ENCODE results near the gene CRACR2A.

Gene CRACR2A

DNA sequence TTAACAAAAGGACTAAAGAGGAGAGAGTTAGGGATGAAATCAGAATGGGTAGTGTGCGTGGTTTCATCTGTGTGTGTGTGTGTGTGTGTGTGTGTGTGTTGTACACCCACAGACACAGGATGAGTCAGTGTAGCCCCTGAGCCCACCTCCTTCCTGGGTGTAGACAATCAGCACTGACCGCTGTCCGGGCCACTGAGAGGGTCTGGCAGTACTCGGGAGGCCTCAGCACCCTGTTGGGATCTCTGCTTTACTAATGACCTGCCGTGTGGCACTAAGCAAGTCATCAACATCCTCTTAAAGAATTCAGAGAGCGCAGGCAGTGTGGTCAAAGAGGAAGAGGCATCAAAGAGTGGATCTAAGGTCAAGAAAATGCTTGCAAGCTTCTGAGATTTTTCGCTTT, 149.3 kb downstream of the CRACR2A start:
- Histone ChIP-seq H3K27me3 (ENCODE audit: insufficient read depth, low read length) (peaks cover 67% of the 10 kb centered on the region), H3K4me1 (ENCODE audit: control insufficient read depth, insufficient read depth, low read length, unreplicated experiment) (no peaks in the 10 kb centered on the region)

DNA sequence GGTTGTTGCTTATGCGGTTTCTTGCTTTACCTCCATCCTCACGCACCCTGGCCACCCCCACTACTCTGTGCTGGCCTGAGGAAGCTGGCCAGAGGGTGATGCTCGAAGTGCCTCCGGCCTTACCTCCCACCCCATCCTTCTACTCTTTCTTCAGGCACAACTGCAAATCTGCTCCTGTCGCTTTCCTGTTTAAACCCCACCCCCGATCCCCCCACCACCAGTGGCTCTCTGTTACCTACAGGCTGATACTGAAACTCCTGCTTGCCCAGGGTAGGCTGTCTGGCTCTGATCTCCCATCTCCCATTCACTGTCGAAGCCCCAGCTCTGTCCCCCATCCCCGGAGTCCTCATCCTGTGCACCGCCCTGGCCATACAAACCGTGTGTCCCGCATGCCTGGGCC, 150.4 kb downstream of the CRACR2A start:
- Histone ChIP-seq H2AFZ (ENCODE audit: low read length, unreplicated experiment) (no peak overlapping the region), H3K4me1 (ENCODE audit: control insufficient read depth, insufficient read depth, low read length, unreplicated experiment) (no peaks in the 10 kb centered on the region), H3K36me3 (ENCODE audit: insufficient read depth, low read length) (no peaks in the 10 kb centered on the region), H3K79me2 (ENCODE audit: control insufficient read depth, insufficient read depth, low read length, unreplicated experiment) (no peaks in the 10 kb centered on the region), H3K27me3 (ENCODE audit: insufficient read depth, low read length) (peaks cover 74% of the 10 kb centered on the region), H3K27ac (ENCODE audit: low read depth, low read length) (no peak overlapping the region), H3K4me3 (ENCODE audit: low read depth, low read length) (no peak overlapping the region)

More for the DNA sequence above, 149.3 kb downstream of the CRACR2A start:
- Histone ChIP-seq H3K79me2 (ENCODE audit: control insufficient read depth, insufficient read depth, low read length, unreplicated experiment) (no peaks in the 10 kb centered on the region), H3K4me3 (ENCODE audit: low read depth, low read length) (no peak overlapping the region), H2AFZ (ENCODE audit: low read length, unreplicated experiment) (no peak overlapping the region), H3K27ac (ENCODE audit: low read depth, low read length) (no peak overlapping the region), H3K36me3 (ENCODE audit: insufficient read depth, low read length) (no peaks in the 10 kb centered on the region)

DNA sequence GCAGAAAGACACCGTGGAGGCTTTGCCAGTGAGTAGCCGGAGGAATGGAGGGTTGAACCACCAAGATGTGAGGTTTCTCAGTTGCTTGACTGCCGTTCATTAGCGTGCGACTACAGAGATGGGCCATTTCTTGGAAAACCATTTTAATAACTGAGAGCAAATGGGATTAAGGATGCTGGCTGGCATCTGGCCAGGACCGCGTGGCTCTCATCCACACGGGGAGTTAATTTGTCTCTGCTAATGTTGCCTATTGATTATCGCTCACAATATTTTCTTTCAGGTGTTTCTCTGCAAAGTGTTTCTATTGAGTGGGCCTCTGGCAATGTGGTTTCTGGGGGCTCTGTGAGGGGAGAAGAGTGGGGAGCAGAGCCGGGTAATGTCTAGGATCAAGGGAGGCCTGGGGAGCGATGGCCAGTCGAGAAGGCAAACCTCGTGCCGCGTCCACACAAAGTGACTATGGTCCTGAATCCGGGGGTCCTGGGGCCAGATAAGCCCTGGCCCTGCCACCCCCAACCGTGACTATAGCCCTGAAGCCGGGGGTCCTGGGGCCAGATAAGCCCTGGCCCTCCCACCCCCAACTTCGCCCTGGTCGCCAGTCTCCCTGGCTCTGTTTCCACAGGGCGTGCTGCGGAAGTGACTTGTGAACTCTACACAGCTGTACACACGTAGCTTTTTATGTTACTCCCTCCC, 151.3 kb downstream of the CRACR2A start:
- H3K4me1 ChIP-seq (ENCODE audit: control insufficient read depth, insufficient read depth, low read length, unreplicated experiment) = no peaks in the 10 kb centered on the region
- H3K4me3 ChIP-seq (ENCODE audit: low read depth, low read length) = no peak overlapping the region
- H3K27me3 ChIP-seq (ENCODE audit: insufficient read depth, low read length) = peaks cover 83% of the 10 kb centered on the region
- H2AFZ ChIP-seq (ENCODE audit: low read length, unreplicated experiment) = no peak overlapping the region
- no peaks in the 10 kb centered on the region for H3K79me2 ChIP-seq (ENCODE audit: control insufficient read depth, insufficient read depth, low read length, unreplicated experiment)
- no peaks in the 10 kb centered on the region for H3K36me3 ChIP-seq (ENCODE audit: insufficient read depth, low read length)
- H3K27ac ChIP-seq (ENCODE audit: low read depth, low read length) = no peak overlapping the region

DNA sequence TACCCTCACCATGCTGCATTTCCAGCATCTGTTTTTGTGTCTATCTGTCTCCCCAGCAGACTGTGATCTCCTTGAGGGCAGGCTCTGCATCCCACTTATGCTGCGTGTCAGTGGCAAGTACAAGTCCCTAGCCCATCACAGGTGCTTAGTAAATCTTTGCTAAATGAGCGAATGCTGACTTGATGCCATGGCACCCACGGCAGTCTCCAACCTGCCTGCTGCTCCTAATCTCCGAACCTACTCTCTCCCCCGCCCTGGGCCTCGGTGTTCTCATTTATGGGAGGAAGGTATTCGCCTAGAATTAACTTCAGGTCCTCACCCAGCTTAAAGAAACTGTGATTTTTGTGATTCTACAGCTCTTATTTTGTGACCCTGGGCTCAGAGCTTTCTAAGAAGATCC, 152.0 kb downstream of the CRACR2A start:
- Histone ChIP-seq H3K4me3 (ENCODE audit: low read depth, low read length) (no peak overlapping the region), H3K4me1 (ENCODE audit: control insufficient read depth, insufficient read depth, low read length, unreplicated experiment) (no peaks in the 10 kb centered on the region), H3K27ac (ENCODE audit: low read depth, low read length) (no peak overlapping the region), H2AFZ (ENCODE audit: low read length, unreplicated experiment) (no peak overlapping the region), H3K79me2 (ENCODE audit: control insufficient read depth, insufficient read depth, low read length, unreplicated experiment) (no peaks in the 10 kb centered on the region), H3K27me3 (ENCODE audit: insufficient read depth, low read length) (peaks cover 89% of the 10 kb centered on the region), H3K36me3 (ENCODE audit: insufficient read depth, low read length) (no peaks in the 10 kb centered on the region)

DNA sequence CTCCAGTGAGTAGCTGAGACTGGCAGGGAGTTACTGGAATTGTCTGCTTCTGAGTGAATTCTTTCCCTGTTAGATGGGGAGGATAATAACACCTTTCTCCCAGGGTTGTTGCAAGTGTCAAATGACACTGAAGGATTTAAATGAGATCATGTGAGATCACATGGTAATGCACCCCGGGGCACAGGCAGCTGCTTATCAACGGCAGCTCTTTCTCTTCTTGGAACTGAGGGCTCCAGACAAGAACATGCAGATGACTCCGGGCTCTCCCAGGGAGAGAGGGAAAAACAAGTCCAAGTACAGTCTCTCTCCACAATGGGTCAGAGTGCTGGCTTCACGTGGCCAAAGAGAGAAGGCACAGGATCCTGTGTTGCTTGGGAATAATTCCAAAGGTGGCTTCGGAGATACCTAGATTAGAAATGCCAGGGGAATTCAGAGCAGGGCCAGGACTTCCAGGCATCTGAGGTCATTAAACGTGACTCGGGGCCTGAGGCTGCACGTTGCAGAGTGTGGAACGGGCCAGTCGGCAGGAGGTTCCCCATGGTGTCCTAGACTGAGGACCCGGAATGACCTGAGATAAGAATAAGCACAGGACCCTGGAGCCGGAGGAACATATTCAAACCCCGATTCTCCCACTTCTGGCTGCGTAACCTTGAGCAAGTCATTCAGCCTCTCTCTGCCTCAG, 152.7 kb downstream of the CRACR2A start:
- Histone ChIP-seq H2AFZ (ENCODE audit: low read length, unreplicated experiment) (no peak overlapping the region), H3K27me3 (ENCODE audit: insufficient read depth, low read length) (peaks cover 85% of the 10 kb centered on the region), H3K36me3 (ENCODE audit: insufficient read depth, low read length) (no peaks in the 10 kb centered on the region), H3K27ac (ENCODE audit: low read depth, low read length) (no peak overlapping the region), H3K79me2 (ENCODE audit: control insufficient read depth, insufficient read depth, low read length, unreplicated experiment) (no peaks in the 10 kb centered on the region), H3K4me3 (ENCODE audit: low read depth, low read length) (no peak overlapping the region), H3K4me1 (ENCODE audit: control insufficient read depth, insufficient read depth, low read length, unreplicated experiment) (no peaks in the 10 kb centered on the region)

DNA sequence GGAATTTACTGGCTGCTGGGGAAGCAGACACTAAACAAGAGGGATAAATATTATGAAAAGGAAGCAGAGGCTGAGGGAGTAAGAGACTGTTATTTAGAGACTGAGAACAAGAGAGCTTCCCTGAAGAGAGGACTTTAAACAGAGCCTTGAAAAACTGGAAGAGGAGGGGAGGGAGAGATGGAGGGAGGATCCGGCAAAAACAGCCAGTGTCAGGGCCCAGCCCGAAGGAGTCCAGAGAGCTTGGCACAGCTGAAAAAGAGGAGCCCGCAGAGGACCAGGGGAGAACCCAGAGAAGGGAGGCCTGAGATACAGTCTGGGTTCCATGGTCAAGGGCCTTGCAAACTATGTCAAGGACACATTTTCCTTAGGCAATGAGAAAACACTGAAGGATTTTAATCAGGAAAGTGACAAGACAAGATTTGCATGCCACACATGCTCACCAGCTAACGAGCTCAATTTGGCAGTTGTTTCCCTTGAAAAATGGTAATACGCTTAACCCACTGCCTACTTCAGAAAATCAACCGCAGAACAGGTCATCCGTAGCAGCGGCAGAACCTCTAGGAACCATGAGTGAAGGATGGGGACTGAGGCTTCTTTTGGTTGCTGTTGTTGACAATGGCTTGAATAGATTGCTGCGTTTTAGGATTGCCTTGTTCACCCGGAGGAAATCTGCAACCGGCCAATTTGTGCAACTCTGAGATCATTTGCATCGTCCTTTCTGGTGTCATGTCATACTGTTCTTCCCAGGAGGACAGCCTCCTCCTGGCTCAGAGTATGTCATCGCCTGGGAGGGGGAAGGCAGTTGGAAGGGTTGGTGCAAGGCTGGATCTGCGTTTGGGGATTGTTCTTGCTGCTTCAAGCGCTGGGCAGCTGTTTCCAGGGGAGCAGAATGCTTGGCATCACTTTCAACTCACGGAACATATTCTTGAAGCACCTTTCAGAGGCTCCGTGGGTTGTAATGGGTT, 153.7 kb downstream of the CRACR2A start:
- no peaks in the 10 kb centered on the region for H3K79me2 ChIP-seq (ENCODE audit: control insufficient read depth, insufficient read depth, low read length, unreplicated experiment)
- H3K27ac ChIP-seq (ENCODE audit: low read depth, low read length) = no peak overlapping the region
- H3K36me3 ChIP-seq (ENCODE audit: insufficient read depth, low read length) = no peaks in the 10 kb centered on the region
- no peak overlapping the region for H3K4me3 ChIP-seq (ENCODE audit: low read depth, low read length)
- no peak overlapping the region for H2AFZ ChIP-seq (ENCODE audit: low read length, unreplicated experiment)
- H3K4me1 ChIP-seq (ENCODE audit: control insufficient read depth, insufficient read depth, low read length, unreplicated experiment) = no peaks in the 10 kb centered on the region
- peaks cover 78% of the 10 kb centered on the region for H3K27me3 ChIP-seq (ENCODE audit: insufficient read depth, low read length)

DNA sequence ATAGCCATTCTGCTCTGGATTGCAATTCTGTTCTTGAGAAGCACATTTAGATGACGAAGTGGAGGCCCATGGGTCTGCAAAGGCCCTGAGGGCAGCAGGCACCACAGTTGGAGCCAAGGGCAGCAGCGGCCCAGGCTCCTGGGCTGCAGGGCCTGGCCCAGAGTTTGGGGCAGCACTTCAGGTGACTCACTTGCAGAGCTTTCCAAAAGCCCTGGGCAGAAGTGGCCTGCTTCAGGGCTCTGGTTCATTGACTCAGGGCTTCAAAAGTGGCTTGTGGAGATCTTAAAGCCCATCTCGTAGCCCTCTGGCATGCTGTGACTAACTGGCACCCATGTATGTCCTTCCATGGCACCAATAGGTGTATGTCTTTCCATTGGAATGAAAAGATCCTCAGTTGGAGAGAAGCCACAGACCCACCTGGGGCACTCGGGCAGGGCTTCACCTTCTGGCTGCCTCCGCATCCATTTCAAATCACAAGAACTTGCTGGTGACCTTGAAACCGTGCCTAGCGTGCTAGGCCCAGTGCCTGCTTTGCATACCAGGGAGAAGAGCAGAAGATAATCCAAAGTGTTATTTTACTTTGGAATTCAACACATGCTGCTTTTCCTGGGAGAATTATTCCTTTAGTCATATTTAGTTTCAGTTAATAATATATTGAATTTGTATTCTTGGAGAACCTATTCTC, 155.2 kb downstream of the CRACR2A start:
- Histone ChIP-seq H3K36me3 (ENCODE audit: insufficient read depth, low read length) (no peaks in the 10 kb centered on the region), H3K79me2 (ENCODE audit: control insufficient read depth, insufficient read depth, low read length, unreplicated experiment) (no peaks in the 10 kb centered on the region), H3K27me3 (ENCODE audit: insufficient read depth, low read length) (peaks cover 67% of the 10 kb centered on the region), H3K4me3 (ENCODE audit: low read depth, low read length) (no peak overlapping the region), H3K4me1 (ENCODE audit: control insufficient read depth, insufficient read depth, low read length, unreplicated experiment) (no peaks in the 10 kb centered on the region), H2AFZ (ENCODE audit: low read length, unreplicated experiment) (no peak overlapping the region), H3K27ac (ENCODE audit: low read depth, low read length) (no peak overlapping the region)

DNA sequence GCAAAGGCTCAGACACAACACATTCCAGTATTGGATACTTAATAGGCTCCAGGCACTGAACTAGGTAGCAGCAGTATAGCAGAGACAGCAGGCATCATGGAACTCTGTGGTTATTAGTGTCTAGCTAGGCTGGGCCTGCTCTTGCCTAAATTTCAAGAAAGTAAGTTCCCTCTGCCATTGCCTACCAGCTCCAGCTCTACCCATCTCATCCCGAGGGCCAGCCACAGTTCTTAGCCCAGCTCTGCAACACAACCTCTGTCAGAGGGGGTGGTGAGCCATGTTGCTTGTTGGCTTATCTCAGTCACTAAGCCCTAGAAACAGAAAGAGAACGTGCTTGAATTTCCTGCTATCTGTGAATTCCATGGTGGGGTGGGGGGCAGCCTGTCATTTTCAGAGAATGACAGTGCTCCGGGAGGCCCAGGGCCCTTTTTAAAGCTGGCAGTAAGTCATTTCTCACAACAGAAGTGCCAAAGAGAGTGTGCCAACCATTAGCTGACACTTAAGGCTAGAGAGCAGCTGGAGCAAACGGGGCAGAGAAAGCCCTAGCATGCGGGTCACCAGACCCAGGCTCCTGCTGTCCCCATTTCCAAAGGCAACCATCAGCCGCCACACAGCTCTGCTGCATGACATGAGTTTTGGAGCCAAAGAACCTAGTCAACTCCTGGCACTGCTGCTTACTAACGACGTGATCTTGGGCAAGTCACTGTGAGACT, 156.1 kb downstream of the CRACR2A start:
- Histone ChIP-seq H3K27ac (ENCODE audit: low read depth, low read length) (no peak overlapping the region), H2AFZ (ENCODE audit: low read length, unreplicated experiment) (no peak overlapping the region), H3K27me3 (ENCODE audit: insufficient read depth, low read length) (peaks cover 65% of the 10 kb centered on the region), H3K4me1 (ENCODE audit: control insufficient read depth, insufficient read depth, low read length, unreplicated experiment) (no peaks in the 10 kb centered on the region), H3K4me3 (ENCODE audit: low read depth, low read length) (no peak overlapping the region), H3K36me3 (ENCODE audit: insufficient read depth, low read length) (no peaks in the 10 kb centered on the region), H3K79me2 (ENCODE audit: control insufficient read depth, insufficient read depth, low read length, unreplicated experiment) (no peaks in the 10 kb centered on the region)

DNA sequence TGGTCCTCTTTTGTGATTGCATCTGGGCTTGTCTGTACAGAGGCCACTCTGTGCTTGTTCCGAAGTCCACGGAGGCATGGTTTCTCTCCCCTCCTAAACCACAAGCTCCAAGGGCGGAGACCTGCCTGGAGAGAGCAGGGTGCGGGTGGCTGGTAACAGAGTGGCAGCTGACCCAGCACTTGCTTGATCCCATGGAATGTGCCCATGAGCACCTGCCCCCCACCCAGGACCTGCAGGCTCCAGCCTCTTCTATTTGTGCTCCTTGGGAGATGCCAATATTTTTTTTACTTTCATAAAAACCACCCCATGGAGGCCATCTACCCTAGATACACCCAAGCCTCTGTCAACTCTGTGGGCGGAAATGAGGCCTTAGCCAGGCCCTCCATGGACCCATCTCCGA, 157.2 kb downstream of the CRACR2A start:
- Histone ChIP-seq H3K4me1 (ENCODE audit: control insufficient read depth, insufficient read depth, low read length, unreplicated experiment) (no peaks in the 10 kb centered on the region), H3K79me2 (ENCODE audit: control insufficient read depth, insufficient read depth, low read length, unreplicated experiment) (no peaks in the 10 kb centered on the region), H3K4me3 (ENCODE audit: low read depth, low read length) (no peak overlapping the region), H2AFZ (ENCODE audit: low read length, unreplicated experiment) (no peak overlapping the region), H3K27ac (ENCODE audit: low read depth, low read length) (no peak overlapping the region), H3K27me3 (ENCODE audit: insufficient read depth, low read length) (peaks cover 64% of the 10 kb centered on the region), H3K36me3 (ENCODE audit: insufficient read depth, low read length) (no peaks in the 10 kb centered on the region)

DNA sequence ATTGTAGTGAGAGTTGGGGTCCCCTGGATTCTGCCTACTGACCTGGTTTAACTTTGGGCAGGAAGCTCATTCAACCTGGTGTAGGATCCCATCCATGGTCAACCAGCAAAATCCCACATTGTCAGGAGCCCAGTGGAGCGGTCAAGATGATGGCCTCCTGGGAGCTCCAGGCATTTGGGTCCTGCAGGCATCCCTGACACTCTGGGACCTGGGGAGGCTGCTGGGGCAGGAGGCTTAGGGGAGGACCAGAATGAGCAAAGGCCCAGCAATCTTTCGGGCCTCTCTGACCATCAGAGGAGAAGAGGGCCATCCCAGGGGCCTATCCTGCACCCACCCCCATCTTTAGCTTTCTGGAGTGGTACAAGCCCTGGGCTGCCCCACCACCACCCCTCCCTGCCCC, 157.9 kb downstream of the CRACR2A start:
- H3K36me3 ChIP-seq (ENCODE audit: insufficient read depth, low read length) = no peaks in the 10 kb centered on the region
- H3K27me3 ChIP-seq (ENCODE audit: insufficient read depth, low read length) = peaks cover 64% of the 10 kb centered on the region
- H3K79me2 ChIP-seq (ENCODE audit: control insufficient read depth, insufficient read depth, low read length, unreplicated experiment) = no peaks in the 10 kb centered on the region
- H3K4me1 ChIP-seq (ENCODE audit: control insufficient read depth, insufficient read depth, low read length, unreplicated experiment) = no peaks in the 10 kb centered on the region
- H2AFZ ChIP-seq (ENCODE audit: low read length, unreplicated experiment) = no peak overlapping the region
- H3K27ac ChIP-seq (ENCODE audit: low read depth, low read length) = no peak overlapping the region
- H3K4me3 ChIP-seq (ENCODE audit: low read depth, low read length) = no peak overlapping the region

All from ACC112 (cell line).